ENCODE data around the gene ASB3. TPM values are rescaled to one million over a fixed set of nuclear protein-coding genes. Genes with fewer than 3 reads are reported as not detected.

ASB3 gene
- total and polyA plus RNA-seq, 2 donors (not counting 3 experiments of a cell fraction or from before 2014, with no cell fraction given), result 20.3 to 20.5 TPM

GRCh38 chr2:53708988-53709387 lies 77.8 kb downstream of the ASB3 start:
- Histone ChIP-seq H3K36me3 (ENCODE audit: control insufficient read depth in 2 of 2, extremely low read depth in 1 of 2, insufficient read depth in 2 of 2, low read length in 2 of 2) (peaks cover 0 to 3% of the 10 kb centered on the region in 2 experiments), H3K27me3 (ENCODE audit: control insufficient read depth in 2 of 2, insufficient read depth in 2 of 2, low read length in 2 of 2) (no peaks in the 10 kb centered on the region), H4K20me1 (replicated peaks; ENCODE audit: control insufficient read depth, extremely low read depth, insufficient read depth, low read length) (no peaks in the 10 kb centered on the region), H3K79me2 (ENCODE audit: control insufficient read depth, insufficient read depth, low read length) (no peaks in the 10 kb centered on the region), H3K9me3 (replicated peaks; ENCODE audit: control insufficient read depth, insufficient read depth, low read length) (no peaks in the 10 kb centered on the region), H3K4me1 (ENCODE audit: control insufficient read depth, extremely low read depth, insufficient read depth, low read length) (no peaks in the 10 kb centered on the region), H3K4me3 (replicated peaks in 1 of 3; ENCODE audit: insufficient read depth in 1 of 3, low read depth in 1 of 3, low read length in 3 of 3) (no peak overlapping the region), H3K9me1 (replicated peaks; ENCODE audit: control insufficient read depth, extremely low read depth, insufficient read depth, low read length) (no peaks in the 10 kb centered on the region), H3K4me2 (ENCODE audit: insufficient read depth, low read length) (no peak overlapping the region), H2AFZ (ENCODE audit: low read depth, low read length) (no peak overlapping the region), H3K27ac (ENCODE audit: insufficient read depth, low read depth, low read length) (no peak overlapping the region), H3K9ac (replicated peaks; ENCODE audit: extremely low read depth, insufficient read depth, low read length) (no peak overlapping the region)
- FAIRE-seq, result no peak
- intact Hi-C loops (cut with micrococcal nuclease) (no loop called here), dilution Hi-C loops (cut with MboI; ENCODE audit: extremely low pct_ligation_motif_present, low sequenced_read_pairs) (no loop called here)
- CTCF ChIA-PET, result no interaction called here
- TF ChIP-seq JUN (IDR thresholded peaks at IDR 0.05; ENCODE audit: borderline replicate concordance, insufficient read depth, insufficient read length, low read depth) (no peak), MAX (IDR thresholded peaks at IDR 0.05; ENCODE audit: insufficient read depth, insufficient read length) (no peak), POLR2A (IDR thresholded peaks at IDR 0.05; ENCODE audit: low read depth, low read length) (no peak), MYC (IDR thresholded peaks at IDR 0.05; ENCODE audit: low read depth, low read length) (no peak), POLR2AphosphoS5 (IDR thresholded peaks at IDR 0.05; ENCODE audit: insufficient read depth, low read depth, low read length) (no peak), CTCF (IDR thresholded peaks at IDR 0.05; ENCODE audit: extremely low read depth in 1 of 2, insufficient read depth in 1 of 2, low read depth in 1 of 2, low read length in 2 of 2) (no peak)
- DNase-seq (ENCODE audit: low read depth, low spot score), result no peak
- BruUV-seq (replicated peaks), result no TSS peak
- POLR2A ChIA-PET, result no interaction called here

GRCh38 chr2:53701221-53701620 lies 85.5 kb downstream of the ASB3 start:
- H4K20me1 ChIP-seq (replicated peaks; ENCODE audit: control insufficient read depth, extremely low read depth, insufficient read depth, low read length), result no peaks in the 10 kb centered on the region
- H3K27me3 ChIP-seq (ENCODE audit: control insufficient read depth in 2 of 2, insufficient read depth in 2 of 2, low read length in 2 of 2), result no peaks in the 10 kb centered on the region
- H3K9ac ChIP-seq (replicated peaks; ENCODE audit: extremely low read depth, insufficient read depth, low read length), result no peak overlapping the region
- peaks cover 0 to 2% of the 10 kb centered on the region in 2 experiments for H3K36me3 ChIP-seq (ENCODE audit: control insufficient read depth in 2 of 2, extremely low read depth in 1 of 2, insufficient read depth in 2 of 2, low read length in 2 of 2)
- FAIRE-seq (no peak), DNase-seq (ENCODE audit: low read depth, low spot score) (no peak)
- H3K4me3 ChIP-seq (replicated peaks in 1 of 3; ENCODE audit: insufficient read depth in 1 of 3, low read depth in 1 of 3, low read length in 3 of 3), result no peak overlapping the region
- no peak overlapping the region for H2AFZ ChIP-seq (ENCODE audit: low read depth, low read length)
- H3K4me1 ChIP-seq (ENCODE audit: control insufficient read depth, extremely low read depth, insufficient read depth, low read length), result no peaks in the 10 kb centered on the region
- ChIA-PET POLR2A (no interaction called here), CTCF (interaction anchor here (1.5 kb wide), 1 partner anchor 16 kb away, joined by 5 read pairs; no protein-coding TSS in a partner anchor)
- intact Hi-C loops (cut with micrococcal nuclease), result no loop called here
- no TSS peak for BruUV-seq (replicated peaks)
- no peaks in the 10 kb centered on the region for H3K79me2 ChIP-seq (ENCODE audit: control insufficient read depth, insufficient read depth, low read length)
- dilution Hi-C loops (cut with MboI; ENCODE audit: extremely low pct_ligation_motif_present, low sequenced_read_pairs), result no loop called here
- no peaks in the 10 kb centered on the region for H3K9me3 ChIP-seq (replicated peaks; ENCODE audit: control insufficient read depth, insufficient read depth, low read length)
- no peak overlapping the region for H3K27ac ChIP-seq (ENCODE audit: insufficient read depth, low read depth, low read length)
- H3K4me2 ChIP-seq (ENCODE audit: insufficient read depth, low read length), result no peak overlapping the region
- TF ChIP-seq EZH2 (IDR thresholded peaks at IDR 0.05; ENCODE audit: borderline replicate concordance, low read depth, low read length, severe bottlenecking) (no peak), GATA2 (IDR thresholded peaks at IDR 0.05; ENCODE audit: insufficient read depth, insufficient read length, low read depth, low read length) (no peak), MYC (IDR thresholded peaks at IDR 0.05; ENCODE audit: low read depth, low read length) (no peak), CTCF (IDR thresholded peaks at IDR 0.05; ENCODE audit: extremely low read depth in 1 of 2, insufficient read depth in 1 of 2, low read depth in 1 of 2, low read length in 2 of 2) (no peak), MAX (IDR thresholded peaks at IDR 0.05; ENCODE audit: insufficient read depth, insufficient read length) (no peak), JUN (IDR thresholded peaks at IDR 0.05; ENCODE audit: borderline replicate concordance, insufficient read depth, insufficient read length, low read depth) (no peak), POLR2AphosphoS5 (IDR thresholded peaks at IDR 0.05; ENCODE audit: insufficient read depth, low read depth, low read length) (no peak), FOS (IDR thresholded peaks at IDR 0.05; ENCODE audit: borderline replicate concordance, insufficient read depth, low read length) (no peak), POLR2A (IDR thresholded peaks at IDR 0.05; ENCODE audit: low read depth, low read length) (no peak)
- H3K9me1 ChIP-seq (replicated peaks; ENCODE audit: control insufficient read depth, extremely low read depth, insufficient read depth, low read length), result no peaks in the 10 kb centered on the region

Data from endothelial cell of umbilical vein (primary cell).